Loucy (cell line): Measurements from ENCODE around the gene CDH13.

Experiments used
- H2AFZ ChIP-seq: fragments of 200-600 bp; sonication (generic); 2 replicates; pipeline ENCODE4 v1.6.0; 2016; ENCODE audit warnings: antibody characterized with exemption, mild to moderate bottlenecking, low read length, moderate library complexity
- H3F3A ChIP-seq: fragments of 200-600 bp; 2 replicates; pipeline ENCODE4 v1.6.0; 2016; ENCODE audit warnings: antibody characterized with exemption, low read depth, mild to moderate bottlenecking
- H3K27me3 ChIP-seq: fragments of 200-600 bp; sonication (generic); 2 replicates; pipeline ENCODE4 v1.6.1; 2014; ENCODE audit warnings: low read length, mild to moderate bottlenecking; ENCODE audit not compliant: insufficient read depth, poor library complexity, severe bottlenecking
- H3K36me3 ChIP-seq: fragments of 200-600 bp; sonication (generic); 2 replicates; pipeline ENCODE4 v1.6.1; 2016; ENCODE audit warnings: low read length; ENCODE audit not compliant: insufficient read depth
- H3K4me1 ChIP-seq: fragments of 200-600 bp; sonication (generic); 2 replicates; pipeline ENCODE4 v1.5.1; 2014; ENCODE audit warnings: low read length, mild to moderate bottlenecking; ENCODE audit not compliant: insufficient read depth, poor library complexity, severe bottlenecking
- H3K4me2 ChIP-seq: fragments of 200-600 bp; sonication (generic); 2 replicates; pipeline ENCODE4 v1.6.0; 2014; ENCODE audit warnings: antibody characterized with exemption, low read length, low read depth, mild to moderate bottlenecking; ENCODE audit not compliant: poor library complexity, severe bottlenecking
- H3K4me3 ChIP-seq: fragments of 200-600 bp; sonication (generic); 2 replicates; pipeline ENCODE4 v1.5.1; 2014; ENCODE audit warnings: low read length, mild to moderate bottlenecking, mixed read lengths; ENCODE audit not compliant: poor library complexity, severe bottlenecking
- H3K79me2 ChIP-seq: fragments of 200-600 bp; sonication (generic); 2 replicates; pipeline ENCODE4 v1.6.1; 2014; ENCODE audit warnings: low read length; ENCODE audit not compliant: insufficient read depth
- H3K9ac ChIP-seq: fragments of 200-600 bp; sonication (generic); 2 replicates; pipeline ENCODE4 v1.6.0; 2014; ENCODE audit warnings: mild to moderate bottlenecking, low read depth, low read length, moderate library complexity; ENCODE audit not compliant: poor library complexity, severe bottlenecking
- H3K9me2 ChIP-seq: fragments of 200-600 bp; sonication (generic); replicated peaks from 2 replicates; pipeline ENCODE4 v1.6.1; 2016; ENCODE audit warnings: low read depth, low read length, mixed read lengths
- H3K9me3 ChIP-seq: fragments of 200-600 bp; sonication (generic); 2 replicates; pipeline ENCODE4 v1.6.1; 2014; ENCODE audit warnings: mild to moderate bottlenecking, antibody characterized with exemption, low read length, low read depth; ENCODE audit not compliant: insufficient read depth
- H4K20me1 ChIP-seq: fragments of 200-600 bp; sonication (generic); 2 replicates; pipeline ENCODE4 v1.6.0; 2014; ENCODE audit warnings: antibody characterized with exemption, low read length, mild to moderate bottlenecking; ENCODE audit not compliant: insufficient read depth, poor library complexity, severe bottlenecking
- EZH2phosphoT487 ChIP-seq: fragments of 200-600 bp; IDR thresholded peaks from 2 replicates; pipeline ENCODE4 v1.6.1; 2018; ENCODE audit warnings: antibody characterized with exemption, mild to moderate bottlenecking, moderate library complexity, borderline replicate concordance
- TF ChIP-seq, protein P1 (sequence below): fragments of 200-600 bp; sonication (generic); conservative IDR thresholded peaks from 2 replicates; pipeline ENCODE4 v1.5.1; 2014; ENCODE audit warnings: mild to moderate bottlenecking, antibody characterized with exemption, low read length

The CDH13 gene

DNA sequence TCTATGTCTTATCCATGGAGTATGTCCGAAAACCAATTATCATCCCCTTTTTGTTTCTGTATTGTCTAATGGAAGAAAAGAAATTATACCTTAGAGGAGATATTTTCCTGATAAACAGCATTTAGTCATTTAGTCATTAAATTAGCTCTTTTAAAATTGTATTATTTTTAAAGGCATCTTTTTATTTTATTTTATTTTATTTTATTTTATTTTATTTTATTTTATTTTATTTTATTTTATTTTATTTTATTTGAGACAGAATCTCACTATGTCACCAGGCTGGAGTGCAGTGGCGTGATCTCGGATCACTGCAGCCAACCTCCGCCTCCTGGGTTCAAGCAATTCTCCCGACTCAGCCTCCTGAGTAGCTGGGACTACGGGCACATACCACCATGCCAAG is 559.1 kb downstream of the CDH13 start:
- Histone ChIP-seq H4K20me1 (no peaks in the 10 kb centered on the region), H3K4me3 (no peak overlapping the region), H3K79me2 (no peaks in the 10 kb centered on the region)

DNA sequence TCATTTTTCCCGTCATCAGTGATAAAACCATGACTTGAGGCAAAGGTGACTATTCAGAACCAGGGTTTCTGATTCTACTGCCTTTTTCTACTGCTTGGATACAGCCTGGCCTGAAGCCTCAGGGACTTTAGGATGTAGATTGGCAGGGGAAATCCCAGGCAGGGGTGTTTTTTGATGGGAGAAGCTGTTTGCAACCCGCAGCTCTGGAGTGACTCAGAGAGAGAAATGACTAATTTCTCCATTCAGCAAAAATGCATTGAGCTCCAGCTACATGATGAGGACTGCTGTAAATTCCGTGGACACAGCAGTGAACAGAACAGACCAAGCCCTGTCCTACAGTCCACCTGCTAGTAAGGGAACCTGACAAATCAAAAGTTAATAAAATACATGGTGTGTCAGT is 560.6 kb downstream of the CDH13 start:
- Histone ChIP-seq H3K27me3 (no peaks in the 10 kb centered on the region), H3F3A (no peaks in the 10 kb centered on the region), H3K9me3 (no peaks in the 10 kb centered on the region), H3K36me3 (no peaks in the 10 kb centered on the region), H4K20me1 (no peaks in the 10 kb centered on the region), H3K4me1 (no peaks in the 10 kb centered on the region), H2AFZ (no peak overlapping the region), H3K9ac (no peak overlapping the region), H3K9me2 (no peaks in the 10 kb centered on the region), H3K79me2 (no peaks in the 10 kb centered on the region), H3K4me2 (no peak overlapping the region), H3K4me3 (no peak overlapping the region)
- TF ChIP-seq EZH2phosphoT487 = no peak
- TF ChIP-seq, protein P1, sequence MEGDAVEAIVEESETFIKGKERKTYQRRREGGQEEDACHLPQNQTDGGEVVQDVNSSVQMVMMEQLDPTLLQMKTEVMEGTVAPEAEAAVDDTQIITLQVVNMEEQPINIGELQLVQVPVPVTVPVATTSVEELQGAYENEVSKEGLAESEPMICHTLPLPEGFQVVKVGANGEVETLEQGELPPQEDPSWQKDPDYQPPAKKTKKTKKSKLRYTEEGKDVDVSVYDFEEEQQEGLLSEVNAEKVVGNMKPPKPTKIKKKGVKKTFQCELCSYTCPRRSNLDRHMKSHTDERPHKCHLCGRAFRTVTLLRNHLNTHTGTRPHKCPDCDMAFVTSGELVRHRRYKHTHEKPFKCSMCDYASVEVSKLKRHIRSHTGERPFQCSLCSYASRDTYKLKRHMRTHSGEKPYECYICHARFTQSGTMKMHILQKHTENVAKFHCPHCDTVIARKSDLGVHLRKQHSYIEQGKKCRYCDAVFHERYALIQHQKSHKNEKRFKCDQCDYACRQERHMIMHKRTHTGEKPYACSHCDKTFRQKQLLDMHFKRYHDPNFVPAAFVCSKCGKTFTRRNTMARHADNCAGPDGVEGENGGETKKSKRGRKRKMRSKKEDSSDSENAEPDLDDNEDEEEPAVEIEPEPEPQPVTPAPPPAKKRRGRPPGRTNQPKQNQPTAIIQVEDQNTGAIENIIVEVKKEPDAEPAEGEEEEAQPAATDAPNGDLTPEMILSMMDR = no peak

More for the DNA sequence above, 559.1 kb downstream of the CDH13 start:
- Histone ChIP-seq H3F3A (no peaks in the 10 kb centered on the region), H3K36me3 (no peaks in the 10 kb centered on the region), H2AFZ (no peak overlapping the region), H3K4me1 (no peaks in the 10 kb centered on the region), H3K4me2 (no peak overlapping the region), H3K27me3 (no peaks in the 10 kb centered on the region), H3K9ac (no peak overlapping the region), H3K9me3 (no peaks in the 10 kb centered on the region), H3K9me2 (no peaks in the 10 kb centered on the region)
- TF ChIP-seq EZH2phosphoT487 = no peak
- TF ChIP-seq, protein P1 = no peak

DNA sequence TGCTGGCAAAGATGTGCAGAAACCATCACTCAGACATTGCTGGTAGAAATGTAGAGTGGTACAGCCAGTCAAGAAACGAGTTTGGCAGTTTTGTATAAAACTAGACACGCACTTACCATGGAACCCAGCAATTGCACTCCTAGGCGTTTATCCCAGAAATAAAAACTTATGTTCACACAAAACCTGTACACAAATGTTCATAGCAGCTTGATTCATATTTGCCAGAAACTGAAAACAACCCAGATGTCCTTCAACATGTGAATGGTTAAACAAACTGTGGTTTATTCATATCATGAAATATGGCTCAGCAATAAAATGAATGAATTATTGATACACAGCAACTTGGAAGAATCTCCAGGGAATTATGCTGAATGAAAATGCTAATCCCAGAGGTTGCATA is 570.0 kb downstream of the CDH13 start:
- H3F3A ChIP-seq = no peaks in the 10 kb centered on the region
- H2AFZ ChIP-seq = no peak overlapping the region
- no peak overlapping the region for H3K4me3 ChIP-seq

More for the DNA sequence above, 570.0 kb downstream of the CDH13 start:
- H3K27me3 ChIP-seq = no peaks in the 10 kb centered on the region
- H3K9ac ChIP-seq = no peak overlapping the region
- H3K9me2 ChIP-seq = no peaks in the 10 kb centered on the region
- no peaks in the 10 kb centered on the region for H3K36me3 ChIP-seq
- no peaks in the 10 kb centered on the region for H3K9me3 ChIP-seq
- H3K4me2 ChIP-seq = no peak overlapping the region
- H3K4me1 ChIP-seq = no peaks in the 10 kb centered on the region
- H4K20me1 ChIP-seq = no peaks in the 10 kb centered on the region
- no peaks in the 10 kb centered on the region for H3K79me2 ChIP-seq
- TF ChIP-seq, protein P1 = no peak
- no peak for TF ChIP-seq EZH2phosphoT487
